GM18907 (cell line): Measurements from ENCODE around the gene DDX41.
"Not testable (repeated sequence)": the region's sequence is repeated elsewhere in the genome, so short reads cannot be mapped to it uniquely, and the experiment has no call there.

Experiments
- ATAC-seq: cut with Tn5 transposase; IDR thresholded peaks from one replicate; pipeline ENCODE4 v1.9.1; 2021; ENCODE audit warnings: mild to moderate bottlenecking, moderate library complexity; ENCODE audit not compliant: unreplicated experiment

DDX41 gene

DNA sequence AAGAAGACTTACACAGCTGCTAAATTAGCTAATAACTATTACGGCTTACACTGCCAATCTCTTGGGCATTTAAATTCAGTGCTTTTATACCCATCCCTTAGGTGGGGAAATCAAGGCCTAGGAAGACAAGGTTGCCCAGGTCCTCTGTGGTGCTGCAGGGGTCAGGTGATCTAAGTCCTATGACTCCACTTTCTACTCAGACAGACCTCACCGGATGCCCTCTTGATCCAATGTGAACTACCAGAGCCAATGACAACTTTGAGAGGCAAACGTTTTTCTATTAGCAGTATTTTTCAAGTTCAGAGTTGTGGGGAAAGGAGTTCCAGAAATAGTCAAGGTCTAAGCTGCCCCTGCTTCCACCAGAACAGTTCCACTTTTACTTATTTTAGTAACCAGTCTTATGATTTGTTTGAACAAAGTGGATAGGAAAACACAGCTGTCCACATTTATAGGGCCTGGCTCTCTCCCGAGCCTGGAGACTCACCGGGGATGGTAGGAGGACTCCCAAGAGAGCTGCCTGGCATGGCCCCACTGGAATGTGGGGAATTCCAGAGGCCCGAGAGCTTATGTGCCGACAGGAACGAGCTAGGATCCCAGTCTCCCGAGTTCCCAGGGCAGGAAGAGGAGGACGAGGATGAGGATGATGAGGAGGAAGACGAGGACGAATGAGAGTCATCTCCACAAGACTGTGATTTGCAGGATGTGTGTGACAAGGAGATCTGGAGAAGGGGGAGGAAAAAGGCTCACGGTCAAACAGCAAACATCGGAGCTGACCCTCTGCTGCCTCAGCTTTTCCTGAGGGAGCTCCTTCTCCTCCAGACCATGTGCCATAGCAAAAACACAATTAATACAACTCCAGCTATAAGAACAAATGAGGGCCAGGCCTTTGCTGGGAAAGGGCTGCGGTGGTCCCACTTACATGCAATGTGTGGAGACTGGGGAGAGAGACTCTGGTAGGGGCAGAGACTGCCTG lies 20.9 kb upstream of the DDX41 start:
- no peak for ATAC-seq

DNA sequence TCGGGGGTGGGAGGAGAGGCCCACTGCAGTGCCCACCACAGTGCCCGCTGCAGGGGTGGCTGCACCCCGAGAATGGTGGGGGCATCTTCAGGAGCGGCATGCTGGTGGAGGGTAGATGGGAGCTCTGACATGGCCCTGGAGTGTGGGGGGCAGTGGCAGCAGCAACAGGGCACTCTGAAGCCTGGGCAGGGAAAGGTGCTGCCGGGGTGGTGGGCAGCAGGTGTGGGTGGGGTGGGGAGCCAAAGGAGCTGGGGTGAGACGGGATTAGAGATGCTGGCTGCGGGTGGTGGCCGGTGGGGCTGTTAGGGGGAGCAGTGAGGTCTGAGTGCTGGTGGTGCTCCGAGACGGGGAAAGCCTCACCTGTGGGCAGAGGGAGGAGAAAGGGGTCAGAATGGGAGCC lies 19.6 kb upstream of the DDX41 start:
- no peak for ATAC-seq

DNA sequence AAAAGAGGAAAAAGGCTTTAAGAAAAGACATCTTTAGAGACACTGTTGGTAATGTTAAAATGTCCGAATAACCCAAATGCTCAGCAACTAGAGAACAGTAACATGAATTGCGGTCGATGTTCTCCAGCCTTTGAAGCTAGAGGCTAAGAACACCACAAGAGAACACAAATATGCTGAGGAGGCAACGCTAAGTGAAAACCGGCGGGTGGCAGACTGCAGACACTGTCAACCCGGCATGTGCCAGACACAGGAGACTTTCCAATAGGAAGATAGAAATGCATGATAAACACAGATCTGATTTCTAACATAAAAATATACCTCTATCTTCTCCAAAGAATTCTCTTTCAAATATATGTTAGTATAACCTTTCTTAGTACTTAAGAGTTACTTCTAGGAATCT lies 18.4 kb upstream of the DDX41 start:
- ATAC-seq: no peak

DNA sequence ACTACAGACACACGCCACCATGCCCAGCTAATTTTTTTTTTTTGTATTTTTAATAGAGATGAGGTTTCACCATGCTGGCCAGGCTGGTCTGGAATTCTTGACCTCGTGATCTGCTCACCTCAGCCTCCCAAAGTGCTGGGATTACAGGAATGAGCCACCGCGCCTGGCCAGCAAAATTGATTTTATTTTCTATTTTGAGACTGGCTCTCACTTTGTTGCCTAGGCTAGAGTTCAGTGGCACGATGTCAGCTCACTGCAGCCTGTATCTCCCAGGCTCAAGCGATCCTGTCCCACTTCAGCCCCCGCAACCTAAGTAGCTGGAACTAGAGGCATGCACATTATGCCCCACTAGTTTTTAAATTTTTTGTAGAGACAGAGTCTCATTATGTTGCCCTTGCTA lies 17.7 kb upstream of the DDX41 start:
- not testable (repeated sequence) for ATAC-seq

DNA sequence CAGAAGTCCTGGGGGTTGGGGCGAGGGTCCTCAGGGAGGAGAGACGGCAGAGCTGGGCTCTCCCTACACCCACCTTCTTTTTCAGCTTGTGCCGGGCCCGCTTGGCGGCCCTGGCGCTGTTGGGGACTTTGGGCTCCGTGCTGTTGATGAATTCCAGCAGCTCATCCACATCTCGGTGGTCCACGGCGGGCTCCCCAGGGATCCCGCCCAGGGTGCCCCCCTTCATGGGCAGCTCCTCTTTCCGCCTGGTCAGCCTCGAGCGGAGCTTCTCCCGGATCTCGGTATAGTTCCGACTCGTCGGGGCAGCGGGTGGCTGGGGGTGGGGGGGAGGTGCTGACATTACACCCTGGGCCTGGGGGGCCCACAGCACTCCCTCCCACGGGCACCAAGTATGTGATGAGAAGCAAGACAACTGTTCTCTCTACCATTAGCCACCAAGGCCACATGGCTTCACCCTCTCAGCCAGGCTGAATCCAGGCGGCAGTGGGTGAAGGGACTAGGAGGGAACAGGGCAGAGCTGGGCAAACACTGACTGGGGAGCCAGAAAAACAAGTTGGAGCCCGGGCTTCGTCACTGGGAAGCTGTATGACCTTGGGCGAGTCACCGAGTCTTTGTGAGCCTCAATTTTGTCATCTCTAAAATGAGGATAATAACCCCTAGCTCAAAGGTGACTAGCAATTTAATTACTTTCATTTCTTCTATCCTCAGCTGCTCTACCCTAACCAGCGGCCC lies 14.6 kb upstream of the DDX41 start:
- no peak for ATAC-seq

DNA sequence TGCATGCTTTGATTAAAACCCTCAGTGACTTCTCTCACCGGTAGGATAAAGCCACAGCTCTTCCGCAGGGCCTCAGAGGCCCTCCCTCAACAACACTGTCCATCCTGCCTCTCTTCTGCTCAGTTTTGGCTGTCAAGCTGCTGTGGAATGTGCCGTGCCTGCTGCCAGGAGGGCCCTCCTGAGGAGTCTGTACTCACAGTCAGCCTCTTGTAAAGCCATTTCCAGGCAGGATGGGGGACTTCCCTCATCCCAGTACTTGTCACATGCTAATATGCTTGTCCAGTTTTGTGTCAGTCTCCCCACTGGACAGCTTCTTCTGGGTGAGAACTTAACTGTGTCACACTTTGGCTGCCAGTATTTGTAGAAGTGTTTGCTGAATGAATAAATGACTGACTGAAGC lies 13.9 kb upstream of the DDX41 start:
- ATAC-seq: no peak

DNA sequence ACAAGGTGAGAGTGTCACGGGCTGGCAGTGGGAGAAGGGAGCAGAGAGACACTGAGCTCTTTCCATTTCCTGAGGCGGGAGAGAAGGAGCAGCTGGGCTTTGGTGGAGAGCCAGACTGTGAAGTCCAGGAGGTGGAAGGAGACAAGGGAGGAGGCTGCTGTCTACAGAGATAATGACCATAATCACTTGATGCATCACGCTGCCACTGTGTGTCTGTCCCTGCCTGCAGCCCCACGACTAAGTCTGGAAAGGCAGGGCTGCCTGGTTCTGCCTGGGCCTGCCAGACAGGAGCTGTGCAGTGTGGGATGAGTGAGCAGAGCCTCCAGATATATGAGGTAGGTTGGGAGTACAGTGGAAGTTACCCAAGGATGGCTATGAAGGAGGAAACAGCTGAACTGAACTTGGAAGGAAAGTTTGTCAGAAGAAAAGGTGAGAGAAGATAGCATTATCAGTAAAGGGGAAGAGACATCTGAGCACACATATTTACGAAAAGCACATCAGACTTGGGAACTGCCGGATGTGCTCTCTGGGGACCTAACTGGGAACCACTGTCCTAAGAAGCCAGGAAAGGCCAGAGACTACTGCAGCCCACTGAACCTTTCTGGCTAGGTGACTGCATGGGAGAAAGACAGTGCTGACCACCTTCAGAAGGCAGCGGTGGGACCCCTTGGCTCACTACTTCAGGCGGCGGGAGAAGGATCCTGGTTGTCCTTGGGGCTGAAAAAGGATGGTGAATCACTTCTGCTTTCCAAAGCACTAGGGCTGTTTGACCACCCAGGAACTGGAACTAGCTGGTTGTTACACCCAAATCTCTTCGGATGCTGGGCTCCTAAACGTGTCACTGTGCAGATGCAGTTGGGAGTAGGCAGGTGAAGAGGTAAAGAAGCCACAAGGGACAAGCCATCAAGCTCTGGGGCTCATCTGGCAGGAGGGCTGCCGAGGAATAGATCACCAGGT lies 12.8 kb upstream of the DDX41 start:
- no peak for ATAC-seq

DNA sequence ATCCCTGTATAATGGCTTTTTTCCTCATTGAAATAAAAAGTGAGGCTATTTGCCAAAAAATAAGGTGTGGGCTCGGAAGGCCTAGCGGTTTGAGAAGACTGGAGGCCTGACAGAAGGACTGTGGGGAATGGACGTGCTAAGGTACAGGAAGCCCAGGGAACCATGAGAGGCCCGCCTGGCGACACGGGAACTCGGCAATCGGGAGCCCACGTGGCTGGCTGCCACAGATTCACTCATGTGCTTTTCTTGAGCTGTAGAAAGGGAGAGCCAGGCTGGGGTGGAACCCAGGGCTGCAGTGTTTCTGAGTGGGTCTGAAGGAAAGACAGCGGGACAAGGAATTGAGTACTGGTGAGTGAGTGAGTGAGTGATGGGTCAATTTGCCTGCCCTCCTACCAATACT lies 11.9 kb upstream of the DDX41 start:
- ATAC-seq: no peak

DNA sequence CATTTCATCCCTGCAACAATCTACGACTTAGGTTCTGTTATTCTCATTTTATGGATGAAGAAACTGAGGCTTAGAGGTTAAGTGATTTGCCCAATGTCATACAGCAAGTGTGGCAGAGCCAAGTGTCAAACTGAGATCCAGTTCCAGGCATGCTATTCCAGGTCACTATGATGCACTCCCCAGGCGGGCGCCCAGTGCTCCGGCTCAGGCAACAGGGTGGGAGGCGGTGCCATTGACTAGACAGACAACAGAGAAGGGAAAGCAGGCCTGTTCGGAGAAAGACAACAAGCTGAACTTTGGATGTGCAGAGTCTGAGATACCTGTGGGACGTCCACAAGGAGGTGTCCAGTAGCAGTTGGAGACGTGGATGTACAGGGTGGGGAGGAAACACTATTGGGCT lies 10.8 kb upstream of the DDX41 start:
- ATAC-seq: no peak

DNA sequence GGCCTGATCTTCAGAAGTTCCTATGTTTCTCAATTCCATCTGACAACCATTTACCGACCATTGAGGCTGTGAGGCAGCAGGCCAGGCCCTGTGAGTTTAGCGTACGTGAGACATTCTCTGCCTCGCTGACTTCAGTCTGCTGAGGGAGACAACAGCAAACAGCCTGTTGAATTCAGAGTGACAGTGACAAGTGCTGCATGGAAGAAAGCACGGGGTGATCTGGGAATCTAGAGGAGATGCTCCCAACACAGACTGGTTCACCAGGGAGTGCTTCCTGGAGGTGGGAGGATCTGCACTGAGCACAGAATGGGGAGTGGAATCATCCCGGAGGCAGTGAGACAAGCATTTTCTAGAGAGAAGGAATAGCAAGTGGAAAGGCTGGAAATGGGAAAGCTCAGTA lies 10.0 kb upstream of the DDX41 start:
- ATAC-seq: no peak

DNA sequence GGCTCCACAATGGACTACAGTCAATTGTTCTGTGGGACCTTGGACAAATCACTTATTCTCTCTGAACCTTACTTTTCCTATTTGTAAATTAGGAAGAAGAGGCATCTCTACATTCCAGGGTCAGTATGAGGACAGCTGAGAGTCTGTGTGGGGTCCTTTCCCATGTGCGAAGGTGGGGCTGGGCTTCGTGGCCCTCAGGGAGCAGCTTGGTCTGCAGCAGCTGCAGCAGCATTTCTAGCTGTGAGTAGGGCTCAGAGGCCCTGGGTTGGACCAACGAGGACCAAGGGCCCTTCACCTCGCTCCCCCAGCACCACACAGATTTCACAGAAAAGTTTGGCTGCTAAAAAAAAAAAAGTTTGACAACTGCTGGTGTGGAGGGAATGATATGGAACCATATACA lies 9.4 kb upstream of the DDX41 start:
- no peak for ATAC-seq

DNA sequence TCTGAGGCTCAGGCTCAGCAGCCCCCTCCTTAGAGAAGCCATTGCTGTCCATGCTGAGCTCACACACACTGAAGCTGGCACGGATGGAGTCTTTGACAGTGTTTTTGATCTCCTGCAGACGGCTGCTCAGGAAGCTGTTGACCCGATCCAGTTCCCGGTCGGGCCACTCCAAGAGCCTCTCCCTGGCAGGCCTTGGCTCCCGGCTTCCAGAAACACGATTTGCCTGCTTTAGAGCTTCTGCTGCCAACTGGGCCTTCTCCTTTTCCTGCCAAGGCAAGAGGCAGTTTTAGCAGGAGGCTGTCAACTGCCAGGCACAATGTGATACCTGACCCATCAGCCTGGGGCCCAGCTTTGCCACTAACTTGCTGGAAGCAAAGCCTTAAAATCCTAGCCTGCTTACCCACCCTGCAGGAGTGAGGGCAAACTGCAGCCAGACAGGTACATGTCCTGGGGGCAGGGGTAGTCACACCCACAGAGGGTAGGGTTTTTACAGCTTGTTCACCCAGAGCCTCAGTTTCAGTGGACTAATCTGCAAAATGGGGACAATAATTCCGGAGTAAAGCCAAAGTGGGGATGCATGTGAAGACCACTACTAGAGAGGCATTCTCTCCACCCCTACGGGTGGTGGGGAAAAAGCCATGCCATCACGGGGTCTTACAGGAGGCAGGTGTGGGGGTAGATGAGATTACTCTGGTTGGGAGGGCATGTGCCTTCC lies 8.3 kb upstream of the DDX41 start:
- ATAC-seq: no peak

DNA sequence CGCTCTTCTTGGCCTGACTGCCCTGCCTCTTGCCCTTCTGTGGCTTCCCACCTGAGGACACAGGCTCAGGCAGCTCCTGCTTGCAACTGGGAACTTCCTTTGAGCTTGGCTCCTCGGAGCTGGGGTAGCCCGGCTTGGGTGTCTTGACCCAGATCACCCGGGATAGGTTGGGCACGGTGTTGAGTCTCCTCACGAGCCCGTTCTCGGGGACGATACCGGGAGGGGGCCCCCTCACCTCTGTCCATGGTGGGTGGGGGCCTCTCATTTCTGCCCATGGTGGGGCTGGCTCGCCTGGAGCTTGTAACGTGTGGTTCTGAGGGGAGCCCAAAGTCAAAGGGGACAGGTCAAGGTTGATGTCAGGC lies 7.8 kb upstream of the DDX41 start:
- ATAC-seq: no peak

DNA sequence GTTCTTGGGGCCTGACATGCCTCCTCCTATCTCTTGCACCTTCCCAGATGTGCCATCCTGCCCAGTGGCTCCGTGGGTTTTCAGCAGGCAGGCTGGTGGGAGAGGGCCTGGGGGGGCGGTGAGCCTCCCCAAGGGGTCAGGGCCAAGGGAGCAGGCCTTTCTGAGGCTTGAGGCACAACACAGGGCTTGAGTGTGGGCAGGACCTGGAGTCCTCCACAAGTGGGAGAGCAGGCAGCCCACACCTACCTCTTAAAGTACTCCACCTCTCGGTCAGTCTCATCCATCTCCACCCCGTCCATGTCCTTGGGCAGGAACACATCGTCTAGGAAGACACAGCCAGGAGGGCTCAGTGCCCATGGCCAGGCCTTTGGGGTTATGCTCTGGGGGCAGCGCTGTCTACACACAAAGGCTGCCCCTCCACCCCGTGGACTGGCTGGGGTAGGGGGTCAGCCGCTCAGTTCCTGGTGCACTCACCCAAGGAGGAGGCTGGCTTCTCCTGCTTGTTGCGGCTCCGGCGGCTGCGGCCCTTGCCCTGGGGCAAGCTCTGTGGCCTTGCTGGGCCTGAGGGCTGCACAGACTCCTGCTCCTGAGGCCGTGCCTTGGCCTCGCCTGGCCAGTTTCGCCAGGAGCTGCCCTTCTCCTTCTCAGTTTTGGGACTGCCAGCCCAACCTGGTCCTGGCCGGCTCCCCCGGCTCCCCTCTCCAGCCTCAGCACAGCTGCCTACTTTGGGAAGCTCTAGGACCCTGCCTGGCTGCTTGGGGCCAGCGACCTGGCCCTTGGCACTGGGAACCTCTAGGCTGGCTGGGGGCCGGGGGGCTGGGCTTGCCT lies 7.2 kb upstream of the DDX41 start:
- ATAC-seq: no peak

DNA sequence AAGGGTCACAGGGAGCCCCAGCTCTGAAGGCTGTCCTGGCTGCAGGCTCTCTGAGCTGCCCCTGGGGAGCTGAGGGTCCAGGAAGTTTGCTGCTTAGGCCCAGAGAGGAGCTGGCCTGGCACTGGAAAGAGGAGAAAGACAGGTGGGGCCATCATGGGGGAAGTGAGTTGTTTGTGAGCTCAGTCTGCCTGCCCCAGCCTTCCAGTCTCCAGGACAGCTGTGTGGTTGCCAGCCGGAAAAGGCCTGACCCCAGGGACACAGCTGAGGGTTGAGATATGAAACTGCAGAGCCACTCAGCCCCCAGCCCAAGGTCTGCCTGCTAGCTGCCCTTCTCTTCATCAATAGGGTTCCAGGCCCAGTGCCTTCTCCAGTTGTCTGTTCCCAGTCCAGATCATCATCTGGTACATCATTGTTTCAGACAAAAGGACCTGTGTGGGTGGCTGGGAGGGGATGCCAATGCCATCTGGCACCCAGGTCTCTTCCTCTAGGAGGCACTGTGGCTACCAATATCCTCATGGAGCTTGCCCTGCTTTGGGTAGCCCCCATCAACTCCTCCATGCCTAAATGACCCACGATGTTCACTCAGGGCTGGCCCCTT lies 4.3 kb upstream of the DDX41 start:
- ATAC-seq: no peak

DNA sequence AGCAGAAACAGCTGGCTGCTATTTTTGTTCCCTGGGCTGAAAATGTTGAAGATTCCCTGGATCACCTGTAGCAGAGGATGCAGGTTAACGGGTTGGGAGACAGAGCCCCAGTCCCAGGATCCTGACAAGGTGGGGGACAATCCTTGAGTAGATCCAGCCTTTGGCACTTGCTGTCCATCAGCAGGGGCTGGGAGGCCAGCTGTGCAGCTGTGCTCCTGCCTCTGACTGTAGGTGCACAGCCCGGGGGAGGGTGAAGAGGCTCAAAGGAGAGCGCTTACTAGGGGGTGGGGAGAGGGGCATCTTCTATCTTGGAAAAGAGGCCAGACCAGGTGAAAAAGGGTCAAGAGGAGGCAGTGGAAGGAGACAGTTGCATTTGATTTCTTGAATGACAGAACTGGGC lies 3.5 kb upstream of the DDX41 start:
- ATAC-seq: no peak

DNA sequence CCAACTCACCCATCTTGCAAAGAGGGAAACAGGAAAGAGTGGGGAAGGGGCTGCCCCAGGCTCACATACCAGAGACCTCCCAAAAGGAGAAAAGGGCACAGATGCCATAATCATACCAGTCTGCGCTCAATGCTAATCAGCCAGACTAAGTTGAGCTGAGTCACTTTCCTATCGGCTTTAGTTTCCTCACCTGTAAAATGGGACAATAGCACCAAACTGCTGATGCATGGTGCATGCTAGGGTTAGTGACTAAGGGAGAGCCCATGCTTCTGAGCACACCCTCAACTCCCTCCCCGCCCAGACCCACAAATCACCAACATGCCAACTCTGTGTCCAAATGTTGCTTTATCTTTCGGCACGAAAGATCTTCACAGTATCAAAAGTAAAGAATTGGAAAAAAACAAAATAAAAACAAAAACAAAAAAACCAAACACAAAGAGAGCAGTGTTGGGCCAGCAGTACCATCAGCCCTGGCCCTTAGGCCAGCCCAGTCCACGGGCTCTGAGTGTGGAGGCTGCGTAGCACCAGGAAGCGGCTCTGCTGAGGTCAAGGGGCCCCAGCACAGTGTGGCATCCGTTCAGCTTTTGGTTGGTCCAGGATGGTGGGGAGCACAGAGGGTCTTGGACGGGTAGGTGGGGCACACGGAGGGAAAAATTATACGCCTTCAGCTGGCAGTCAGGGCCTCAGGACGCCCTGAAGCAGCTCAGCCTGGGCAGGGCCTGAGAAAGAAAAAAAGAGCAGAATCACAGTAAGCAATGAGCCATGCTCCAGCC lies 2.9 kb upstream of the DDX41 start:
- ATAC-seq: no peak

DNA sequence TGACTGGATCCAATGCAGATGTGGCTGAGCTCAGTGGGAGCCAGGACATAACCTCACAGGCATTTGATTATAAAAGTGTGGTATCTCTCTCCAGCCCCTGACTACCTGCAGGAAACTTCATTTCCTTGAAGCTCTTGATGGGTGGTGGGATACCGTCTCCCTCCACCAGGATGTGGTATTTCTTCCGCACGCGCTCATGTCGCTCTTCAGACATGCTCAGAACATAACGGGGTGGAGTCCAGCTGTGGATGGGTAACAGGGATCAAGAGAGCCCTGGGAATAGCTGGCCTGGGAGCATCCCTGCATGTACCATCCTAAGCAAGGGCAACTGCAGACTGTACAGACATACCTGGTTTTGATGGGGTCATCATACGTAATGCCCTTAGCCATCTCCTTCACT lies 1.2 kb downstream of the DDX41 start:
- no peak for ATAC-seq

DNA sequence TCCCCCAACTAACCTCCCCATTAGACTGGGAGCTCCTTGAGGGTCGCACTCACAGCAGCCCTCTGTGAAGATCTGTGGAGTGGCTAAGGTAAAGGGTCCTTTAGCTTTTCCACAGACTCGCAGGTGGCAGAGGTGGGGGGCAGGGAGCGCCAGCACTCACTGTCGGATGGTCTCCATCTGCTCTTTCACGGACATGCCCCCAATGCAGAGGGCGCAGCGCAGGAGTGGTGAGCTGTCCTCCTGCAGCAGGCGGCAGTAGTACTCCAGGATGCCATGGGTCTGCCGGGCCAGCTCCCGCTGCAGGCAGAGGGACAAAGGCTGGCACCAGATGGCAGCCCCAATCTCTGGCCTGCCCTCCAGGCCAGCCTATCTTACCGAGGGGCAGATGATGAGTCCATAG lies 2.2 kb downstream of the DDX41 start:
- ATAC-seq: no peak
